Spleen (tissue), 7 donors: ENCODE measurements around the gene SAMD8.

Experiments used
- POLR2A ChIP-seq, 3 donors: fragments of 450-650 bp; IDR thresholded peaks; one replicate each; pipeline ENCODE4 v1.5.1; 2017; ENCODE audit warnings: antibody characterized with exemption in 3 of 3, mild to moderate bottlenecking in 1 of 3
- POLR2AphosphoS5 ChIP-seq, 3 donors: sonication (generic); formaldehyde crosslinking; IDR thresholded peaks; one replicate each; pipeline ENCODE4 v1.5.1; 2017; ENCODE audit warnings: antibody characterized with exemption in 3 of 3
- TF ChIP-seq, protein P1 (sequence below), 11 experiments: fragments of 200-600 bp in 7 of 11; fragments of 450-650 bp in 4 of 11; sonication (generic) in 4 of 11; IDR thresholded peaks in 8 of 11; conservative IDR thresholded peaks in 3 of 11; 1 replicate in 7 of 11; 2 replicates in 4 of 11; pipeline versions ENCODE4 v1.4.0 to v1.8.0; 2016 to 2021; ENCODE audit warnings: antibody characterized with exemption in 11 of 11, inconsistent platforms in 4 of 11, mild to moderate bottlenecking in 1 of 11
- donor health status: DM: no; HTN: no; CAD: no; lungs with moderate emphysema.
- donor health status: DM: no; HTN: no; CAD: no.
- donor health status: DM: no; HTN: no; CAD: no.

DNA sequence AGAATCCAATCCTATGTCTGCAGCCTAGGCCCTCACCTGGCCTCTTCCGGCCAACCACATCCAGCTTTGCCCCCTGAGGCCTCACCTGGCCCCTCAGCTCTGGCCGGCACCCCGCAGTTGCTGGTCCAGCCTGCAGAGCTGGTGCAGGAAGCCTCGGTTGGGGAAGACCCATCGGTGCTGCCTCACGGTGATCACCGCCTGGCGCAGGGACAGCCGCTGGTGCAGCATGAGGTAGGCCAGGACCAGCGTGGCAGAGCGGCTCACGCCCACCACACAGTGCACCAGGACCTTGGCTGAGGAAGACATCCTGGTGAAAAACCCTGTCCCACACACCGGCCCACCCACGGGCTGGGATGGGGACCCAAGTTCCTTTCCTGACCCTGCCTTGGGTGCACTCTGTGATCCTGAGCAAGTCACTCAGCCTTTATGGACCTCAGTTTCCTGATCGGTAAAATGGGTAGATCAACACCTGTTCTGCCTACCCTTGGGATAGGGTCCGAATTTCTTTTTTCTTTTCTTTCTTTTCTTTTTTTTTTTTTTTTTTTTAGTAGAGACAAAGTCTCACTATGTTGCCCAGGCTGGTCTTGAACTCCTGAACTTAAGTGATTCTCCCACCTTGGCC is 5.8 kb upstream of the SAMD8 start:
- TF ChIP-seq, protein P1, sequence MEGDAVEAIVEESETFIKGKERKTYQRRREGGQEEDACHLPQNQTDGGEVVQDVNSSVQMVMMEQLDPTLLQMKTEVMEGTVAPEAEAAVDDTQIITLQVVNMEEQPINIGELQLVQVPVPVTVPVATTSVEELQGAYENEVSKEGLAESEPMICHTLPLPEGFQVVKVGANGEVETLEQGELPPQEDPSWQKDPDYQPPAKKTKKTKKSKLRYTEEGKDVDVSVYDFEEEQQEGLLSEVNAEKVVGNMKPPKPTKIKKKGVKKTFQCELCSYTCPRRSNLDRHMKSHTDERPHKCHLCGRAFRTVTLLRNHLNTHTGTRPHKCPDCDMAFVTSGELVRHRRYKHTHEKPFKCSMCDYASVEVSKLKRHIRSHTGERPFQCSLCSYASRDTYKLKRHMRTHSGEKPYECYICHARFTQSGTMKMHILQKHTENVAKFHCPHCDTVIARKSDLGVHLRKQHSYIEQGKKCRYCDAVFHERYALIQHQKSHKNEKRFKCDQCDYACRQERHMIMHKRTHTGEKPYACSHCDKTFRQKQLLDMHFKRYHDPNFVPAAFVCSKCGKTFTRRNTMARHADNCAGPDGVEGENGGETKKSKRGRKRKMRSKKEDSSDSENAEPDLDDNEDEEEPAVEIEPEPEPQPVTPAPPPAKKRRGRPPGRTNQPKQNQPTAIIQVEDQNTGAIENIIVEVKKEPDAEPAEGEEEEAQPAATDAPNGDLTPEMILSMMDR (IDR thresholded peaks at IDR 0.05 in 8 of 11, conservative IDR thresholded peaks at IDR 0.05 in 3 of 11), result no peak
- TF ChIP-seq POLR2AphosphoS5 (IDR thresholded peaks at IDR 0.05), result no peak
- TF ChIP-seq POLR2A (IDR thresholded peaks at IDR 0.05), result no peak
